PC-3 (cell line): ENCODE data around the gene BRME1.

ENCODE experiments used
- CTCF ChIP-seq: fragments of 300-600 bp; sonication (generic); conservative IDR thresholded peaks from 2 replicates; pipeline ENCODE4 v1.5.1; 2017; ENCODE audit warnings: antibody characterized with exemption, low read depth, mild to moderate bottlenecking, low read length
- EZH2 ChIP-seq: fragments of 300-600 bp; sonication (generic); IDR thresholded peaks from one replicate; pipeline ENCODE4 v1.6.1; 2017; ENCODE audit warnings: antibody characterized with exemption, mild to moderate bottlenecking, low read length; ENCODE audit not compliant: unreplicated experiment

- TF ChIP-seq CTCF (no peak), EZH2 (no peak)
Measured at GRCh38 chr19:13881692-13882418, 24.1 kb downstream of the BRME1 start.
